Vagina (tissue), 2 donors: ENCODE results near the gene C17orf100.
"Not testable (repeated sequence)": the region's sequence is repeated elsewhere in the genome, so short reads cannot be mapped to it uniquely, and the experiment has no call there.

Experiments
- CTCF ChIP-seq, 3 experiments: fragments of 450-650 bp in 2 of 3; fragments of 200-600 bp in 1 of 3; sonication (generic) in 1 of 3; IDR thresholded peaks; one replicate each; pipeline ENCODE4 v1.5.1; 2017 to 2019; ENCODE audit warnings: antibody characterized with exemption in 3 of 3, mild to moderate bottlenecking in 2 of 3, moderate library complexity in 2 of 3
- POLR2A ChIP-seq, 2 donors: fragments of 450-650 bp; IDR thresholded peaks; one replicate each; pipeline ENCODE4 v1.6.1; 2017; ENCODE audit warnings: antibody characterized with exemption in 2 of 2, mild to moderate bottlenecking in 2 of 2, moderate library complexity in 2 of 2
- POLR2AphosphoS5 ChIP-seq, 2 donors: sonication (generic); formaldehyde crosslinking; IDR thresholded peaks; one replicate each; pipeline ENCODE4 v1.9.0; 2017; ENCODE audit warnings: antibody characterized with exemption in 2 of 2, mild to moderate bottlenecking in 2 of 2, low read depth in 1 of 2; ENCODE audit not compliant: insufficient read depth in 1 of 2

GRCh38 chr17:6656797-6657632 lies 5.5 kb downstream of the C17orf100 start:
- not testable (repeated sequence) for TF ChIP-seq CTCF (IDR thresholded peaks at IDR 0.05); POLR2AphosphoS5 (IDR thresholded peaks at IDR 0.05; ENCODE audit: insufficient read depth in 1 of 2, low read depth in 1 of 2); POLR2A (IDR thresholded peaks at IDR 0.05)
